GM23338 (cell line): Measurements from ENCODE around the gene FGF1. TPM values are rescaled to one million over a fixed set of nuclear protein-coding genes. Genes with fewer than 3 reads are reported as not detected.

Experiments
- ATAC-seq: fragments of 200-7000 bp; cut with Tn5 transposase; 3 replicates; pipeline ENCODE4 v1.9.1; 2020
- DNase-seq: peaks from one replicate; pipeline ENCODE4 v3.0.0-alpha.2; 2015; ENCODE audit warnings: low spot score
- H2AFZ ChIP-seq: fragments of 200-600 bp; sonication (generic); 2 replicates; pipeline ENCODE4 v1.8.0; 2016; ENCODE audit warnings: antibody characterized with exemption, mild to moderate bottlenecking, moderate library complexity
- H3F3A ChIP-seq: fragments of 200-600 bp; sonication (generic); replicated peaks from 2 replicates; pipeline ENCODE4 v1.8.0; 2017; ENCODE audit warnings: antibody characterized with exemption, mixed run types, low read depth
- H3K27ac ChIP-seq: fragments of 200-600 bp; sonication (generic); 2 replicates; pipeline ENCODE4 v1.6.1; 2016; ENCODE audit warnings: low read depth
- H3K27me3 ChIP-seq: fragments of 200-600 bp; sonication (generic); 2 replicates; pipeline ENCODE4 v1.8.0; 2016; ENCODE audit warnings: mild to moderate bottlenecking, mixed run types, moderate library complexity; ENCODE audit not compliant: insufficient read depth
- H3K36me3 ChIP-seq: fragments of 200-600 bp; sonication (generic); 2 replicates; pipeline ENCODE4 v1.8.0; 2016; ENCODE audit warnings: mild to moderate bottlenecking; ENCODE audit not compliant: insufficient read depth
- H3K4me1 ChIP-seq: fragments of 200-600 bp; sonication (generic); 2 replicates; pipeline ENCODE4 v1.8.0; 2016; ENCODE audit warnings: mild to moderate bottlenecking, moderate library complexity; ENCODE audit not compliant: insufficient read depth
- H3K4me2 ChIP-seq: fragments of 200-600 bp; sonication (generic); 2 replicates; pipeline ENCODE4 v1.7.1; 2017; ENCODE audit warnings: mixed run types
- H3K4me3 ChIP-seq: fragments of 200-600 bp; sonication (generic); 2 replicates; pipeline ENCODE4 v1.6.1; 2016; ENCODE audit warnings: mixed run types
- H3K79me2 ChIP-seq: fragments of 200-600 bp; sonication (generic); replicated peaks from 2 replicates; pipeline ENCODE4 v1.8.0; 2017; ENCODE audit warnings: mild to moderate bottlenecking; ENCODE audit not compliant: insufficient read depth
- H3K9me2 ChIP-seq: fragments of 200-600 bp; sonication (generic); 2 replicates; pipeline ENCODE4 v1.8.0; 2017; ENCODE audit not compliant: insufficient read depth
- H4K20me1 ChIP-seq: fragments of 200-600 bp; sonication (generic); replicated peaks from 2 replicates; pipeline ENCODE4 v1.8.0; 2017; ENCODE audit warnings: mild to moderate bottlenecking; ENCODE audit not compliant: insufficient read depth
- H3K27ac Mint-ChIP-seq: 2 replicates; pipeline ENCODE4 v1.8.0; 2020; ENCODE audit warnings: inconsistent platforms, mild to moderate bottlenecking, moderate library complexity, mixed read lengths
- H3K27me3 Mint-ChIP-seq: 3 replicates; pipeline ENCODE4 v1.8.0; 2022; ENCODE audit warnings: low read depth, mild to moderate bottlenecking, moderate library complexity, mixed read lengths, inconsistent platforms; ENCODE audit not compliant: insufficient read depth, poor library complexity
- H3K36me3 Mint-ChIP-seq: 3 replicates; pipeline ENCODE4 v1.8.0; 2021; ENCODE audit warnings: low read depth, mild to moderate bottlenecking, inconsistent platforms, moderate library complexity, mixed read lengths
- H3K4me1 Mint-ChIP-seq: 3 replicates; pipeline ENCODE4 v1.8.0; 2020; ENCODE audit warnings: mild to moderate bottlenecking, inconsistent platforms, mixed read lengths
- H3K4me3 Mint-ChIP-seq: 3 replicates; pipeline ENCODE4 v1.8.0; 2021; ENCODE audit warnings: moderate library complexity, mild to moderate bottlenecking, inconsistent platforms, mixed read lengths
- H3K9me3 Mint-ChIP-seq: 3 replicates; pipeline ENCODE4 v1.8.0; 2020; ENCODE audit warnings: moderate library complexity, mild to moderate bottlenecking, inconsistent platforms, mixed read lengths
- CREB1 ChIP-seq: fragments of 250-450 bp; sonication (Bioruptor Pico); IDR thresholded peaks from 2 replicates; pipeline ENCODE4 v1.5.0; 2020; ENCODE audit warnings: low read depth, mild to moderate bottlenecking, moderate library complexity
- ETS1 ChIP-seq: IDR thresholded peaks from 2 replicates; pipeline ENCODE4 v1.6.1; 2016; ENCODE audit warnings: antibody characterized with exemption
- EZH2 ChIP-seq: fragments of 200-600 bp; sonication (generic); IDR thresholded peaks from one replicate; pipeline ENCODE4 v1.8.0; 2017; ENCODE audit warnings: antibody characterized with exemption, mild to moderate bottlenecking, low read depth; ENCODE audit not compliant: unreplicated experiment
- EZH2phosphoT487 ChIP-seq: fragments of 200-600 bp; sonication (generic); IDR thresholded peaks from one replicate; pipeline ENCODE4 v1.8.1; 2018; ENCODE audit warnings: antibody characterized with exemption; ENCODE audit not compliant: unreplicated experiment
- JUNB ChIP-seq: IDR thresholded peaks from one replicate; pipeline ENCODE4 v1.6.1; 2016; ENCODE audit warnings: antibody characterized with exemption; ENCODE audit not compliant: unreplicated experiment
- NANOG ChIP-seq: IDR thresholded peaks from 2 replicates; pipeline ENCODE4 v1.6.1; 2016; ENCODE audit warnings: antibody characterized with exemption, borderline replicate concordance
- POLR2AphosphoS5 ChIP-seq: IDR thresholded peaks from 2 replicates; pipeline ENCODE4 v1.6.1; 2016; ENCODE audit warnings: antibody characterized with exemption, low read depth
- REST ChIP-seq: IDR thresholded peaks from one replicate; pipeline ENCODE4 v1.6.1; 2018; ENCODE audit warnings: antibody characterized with exemption; ENCODE audit not compliant: unreplicated experiment
- STAT1 ChIP-seq: IDR thresholded peaks from one replicate; pipeline ENCODE4 v1.6.1; 2016; ENCODE audit warnings: antibody characterized with exemption; ENCODE audit not compliant: unreplicated experiment
- ZNF114 ChIP-seq: fragments of 250-450 bp; sonication (Bioruptor Pico); IDR thresholded peaks from 2 replicates; pipeline ENCODE4 v1.5.0; 2020; ENCODE audit warnings: mild to moderate bottlenecking, moderate library complexity
- ZNF331 ChIP-seq: fragments of 250-450 bp; sonication (Bioruptor Pico); IDR thresholded peaks from 2 replicates; pipeline ENCODE4 v1.5.0; 2020; ENCODE audit warnings: low read depth, mild to moderate bottlenecking, moderate library complexity
- ZNF462 ChIP-seq: fragments of 250-450 bp; sonication (Bioruptor Pico); IDR thresholded peaks from 2 replicates; pipeline ENCODE4 v1.5.0; 2020; ENCODE audit warnings: mild to moderate bottlenecking, moderate library complexity
- polyA plus RNA-seq: library from polyadenylated mRNA; unstranded; fragments of >200 nt; fragmentation: Nextera tagmentation; extraction: Ambion mirVana; gene quantifications from 2 replicates; pipeline ENCODE4 v1.2.1, GENCODE V29; 2016
- total RNA-seq: library from RNA; depleted of rRNA; stranded (reverse); fragments of >200 nt; shearing (Covaris generic); gene quantifications from 2 replicates; pipeline ENCODE4 v1.2.3, GENCODE V29; 2014
- TF ChIP-seq, protein P1 (sequence below), 2 experiments: fragments of 200-600 bp in 1 of 2; sonication (generic) in 1 of 2; conservative IDR thresholded peaks; 2 replicates each; pipeline versions ENCODE4 v1.5.1 to v1.6.1; 2016 to 2017; ENCODE audit warnings: antibody characterized with exemption in 2 of 2, low read depth in 2 of 2, mild to moderate bottlenecking in 2 of 2, moderate library complexity in 1 of 2

Gene FGF1
- total and polyA plus RNA-seq, 2 experiments from 2014 or later, result 0.21 to 0.34 TPM

- H3K4me1 Mint-ChIP-seq, result peaks cover 12% of the 10 kb centered on the region
- H3K27ac Mint-ChIP-seq, result no peak overlapping the region
- H3K9me3 Mint-ChIP-seq, result no peaks in the 10 kb centered on the region
- Histone ChIP-seq H3K36me3 (no peaks in the 10 kb centered on the region), H3K9me2 (peaks cover 3% of the 10 kb centered on the region; the same call in 1 of the 2 replicates), H3K4me1 (no peaks in the 10 kb centered on the region), H3K4me2 (no peak overlapping the region), H3F3A (no peaks in the 10 kb centered on the region), H3K27ac (no peak overlapping the region), H2AFZ (no peak overlapping the region), H3K4me3 (no peak overlapping the region), H4K20me1 (no peaks in the 10 kb centered on the region), H3K79me2 (no peaks in the 10 kb centered on the region), H3K27me3 (no peaks in the 10 kb centered on the region)
- no peak; the same call in 1 of the 3 replicates for ATAC-seq
- DNase-seq, result no peak
- H3K4me3 Mint-ChIP-seq, result no peak overlapping the region
- H3K36me3 Mint-ChIP-seq, result no peaks in the 10 kb centered on the region
- H3K27me3 Mint-ChIP-seq, result peaks cover 4% of the 10 kb centered on the region
- TF ChIP-seq CREB1 (CRISPR knock-in tag) (no peak), ZNF114 (no peak), ZNF462 (no peak), POLR2AphosphoS5 (no peak), NANOG (no peak), EZH2phosphoT487 (no peak), JUNB (no peak), ETS1 (no peak), ZNF331 (CRISPR knock-in tag) (no peak), STAT1 (no peak), EZH2 (no peak), REST (no peak)
- TF ChIP-seq, protein P1, sequence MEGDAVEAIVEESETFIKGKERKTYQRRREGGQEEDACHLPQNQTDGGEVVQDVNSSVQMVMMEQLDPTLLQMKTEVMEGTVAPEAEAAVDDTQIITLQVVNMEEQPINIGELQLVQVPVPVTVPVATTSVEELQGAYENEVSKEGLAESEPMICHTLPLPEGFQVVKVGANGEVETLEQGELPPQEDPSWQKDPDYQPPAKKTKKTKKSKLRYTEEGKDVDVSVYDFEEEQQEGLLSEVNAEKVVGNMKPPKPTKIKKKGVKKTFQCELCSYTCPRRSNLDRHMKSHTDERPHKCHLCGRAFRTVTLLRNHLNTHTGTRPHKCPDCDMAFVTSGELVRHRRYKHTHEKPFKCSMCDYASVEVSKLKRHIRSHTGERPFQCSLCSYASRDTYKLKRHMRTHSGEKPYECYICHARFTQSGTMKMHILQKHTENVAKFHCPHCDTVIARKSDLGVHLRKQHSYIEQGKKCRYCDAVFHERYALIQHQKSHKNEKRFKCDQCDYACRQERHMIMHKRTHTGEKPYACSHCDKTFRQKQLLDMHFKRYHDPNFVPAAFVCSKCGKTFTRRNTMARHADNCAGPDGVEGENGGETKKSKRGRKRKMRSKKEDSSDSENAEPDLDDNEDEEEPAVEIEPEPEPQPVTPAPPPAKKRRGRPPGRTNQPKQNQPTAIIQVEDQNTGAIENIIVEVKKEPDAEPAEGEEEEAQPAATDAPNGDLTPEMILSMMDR (conservative IDR thresholded peaks at IDR 0.05; ENCODE audit: low read depth in 2 of 2), result no peak
Measured at GRCh38 chr5:142571371-142571770, 114.5 kb downstream of the FGF1 start.
